WTC11 (cell line): Measurements from ENCODE around the gene JOSD1. TPM values are rescaled to one million over a fixed set of nuclear protein-coding genes. Genes with fewer than 3 reads are reported as not detected.
"Not testable (repeated sequence)": the region's sequence is repeated elsewhere in the genome, so short reads cannot be mapped to it uniquely, and the experiment has no call there.

Experiments used
- ATAC-seq: fragments of 200-7000 bp; cut with Tn5 transposase; 2 replicates; pipeline ENCODE4 v1.10.0; 2021; ENCODE audit warnings: mild to moderate bottlenecking, moderate library complexity
- CTCF ChIA-PET: fragments of 300-600 bp; sonication (Branson Sonifier 250); formaldehyde crosslinking; loops from one replicate; lab custom pipeline; 2021; ENCODE audit warnings: antibody characterized with exemption; lab: Charles Lee
- POLR2A ChIA-PET: fragments of 350-600 bp; sonication (Branson Sonifier 250); formaldehyde crosslinking; loops from one replicate; lab custom pipeline; 2021; ENCODE audit warnings: antibody characterized with exemption; lab: Charles Lee
- DNase-seq: peaks from one replicate; pipeline ENCODE4 v3.0.0; 2021; ENCODE audit warnings: low spot score
- H3K27ac Mint-ChIP-seq: 2 replicates; pipeline ENCODE4 v1.8.0; 2021; ENCODE audit warnings: mixed read lengths
- H3K27me3 Mint-ChIP-seq: 2 replicates; pipeline ENCODE4 v1.8.0; 2021; ENCODE audit warnings: low read depth, mild to moderate bottlenecking, moderate library complexity, mixed read lengths
- H3K36me3 Mint-ChIP-seq: 2 replicates; pipeline ENCODE4 v1.8.0; 2021; ENCODE audit warnings: mixed read lengths
- H3K4me1 Mint-ChIP-seq: 2 replicates; pipeline ENCODE4 v1.8.0; 2022; ENCODE audit warnings: mixed read lengths
- H3K4me3 Mint-ChIP-seq: 2 replicates; pipeline ENCODE4 v1.8.0; 2021; ENCODE audit warnings: mild to moderate bottlenecking, moderate library complexity, mixed read lengths
- H3K9me3 Mint-ChIP-seq: 2 replicates; pipeline ENCODE4 v1.8.0; 2021; ENCODE audit warnings: mixed read lengths
- CREB1 ChIP-seq: sonication (generic); formaldehyde crosslinking; IDR thresholded peaks from 2 replicates; pipeline ENCODE4 v1.8.0; 2023; ENCODE audit warnings: mild to moderate bottlenecking, missing genetic modification reagents
- ELF4 ChIP-seq: sonication (generic); formaldehyde crosslinking; IDR thresholded peaks from 2 replicates; pipeline ENCODE4 v1.8.1; 2022; ENCODE audit warnings: low read depth, mild to moderate bottlenecking, moderate library complexity, missing genetic modification reagents
- EMX1 ChIP-seq: fragments of 250-450 bp; sonication (Bioruptor Pico); IDR thresholded peaks from 2 replicates; pipeline ENCODE4 v1.8.0; 2021; ENCODE audit warnings: mild to moderate bottlenecking
- ESRRA ChIP-seq: sonication (generic); formaldehyde crosslinking; IDR thresholded peaks from 2 replicates; pipeline ENCODE4 v1.8.1; 2022; ENCODE audit warnings: mild to moderate bottlenecking, missing genetic modification reagents, borderline replicate concordance
- ETV6 ChIP-seq: sonication (generic); formaldehyde crosslinking; IDR thresholded peaks from 2 replicates; pipeline ENCODE4 v1.8.1; 2022; ENCODE audit warnings: mild to moderate bottlenecking, missing genetic modification reagents
- GTF2I ChIP-seq: fragments of 250-450 bp; sonication (Bioruptor Pico); conservative IDR thresholded peaks from 2 replicates; pipeline ENCODE4 v1.4.0; 2021; ENCODE audit warnings: mild to moderate bottlenecking
- JAZF1 ChIP-seq: fragments of 250-450 bp; sonication (Bioruptor Pico); IDR thresholded peaks from 2 replicates; pipeline ENCODE4 v1.9.0; 2021; ENCODE audit warnings: moderate library complexity, mild to moderate bottlenecking, inconsistent platforms
- KAT7 ChIP-seq: sonication (generic); formaldehyde crosslinking; IDR thresholded peaks from 2 replicates; pipeline ENCODE4 v1.8.1; 2023; ENCODE audit warnings: missing genetic modification reagents, mild to moderate bottlenecking, borderline replicate concordance
- NR2C2 ChIP-seq: sonication (generic); formaldehyde crosslinking; IDR thresholded peaks from 2 replicates; pipeline ENCODE4 v1.8.0; 2022; ENCODE audit warnings: mild to moderate bottlenecking, missing genetic modification reagents
- ZNF317 ChIP-seq: sonication (generic); formaldehyde crosslinking; IDR thresholded peaks from 2 replicates; pipeline ENCODE4 v1.8.1; 2023; ENCODE audit warnings: low read depth, mild to moderate bottlenecking, moderate library complexity, missing genetic modification reagents, borderline replicate concordance
- total RNA-seq: library from RNA; stranded (reverse); gene quantifications from 3 replicates; pipeline ENCODE4 v1.2.3, GENCODE V29; 2021
- TF ChIP-seq, protein P1 (sequence below): sonication (generic); formaldehyde crosslinking; IDR thresholded peaks from 2 replicates; pipeline ENCODE4 v1.8.0; 2022; ENCODE audit warnings: mild to moderate bottlenecking, missing genetic modification reagents
- TF ChIP-seq, protein P2 (sequence below): sonication (generic); formaldehyde crosslinking; IDR thresholded peaks from 2 replicates; pipeline ENCODE4 v1.8.0; 2023; ENCODE audit warnings: mild to moderate bottlenecking, missing genetic modification reagents
- TF ChIP-seq, protein P3 (sequence below): sonication (generic); formaldehyde crosslinking; IDR thresholded peaks from 2 replicates; pipeline ENCODE4 v1.8.0; 2023; ENCODE audit warnings: missing genetic modification reagents, mild to moderate bottlenecking, borderline replicate concordance
- TF ChIP-seq, protein P4 (sequence below): sonication (generic); formaldehyde crosslinking; IDR thresholded peaks from 2 replicates; pipeline ENCODE4 v1.8.1; 2022; ENCODE audit warnings: low read depth, mild to moderate bottlenecking, moderate library complexity, missing genetic modification reagents, borderline replicate concordance
- TF ChIP-seq, protein P5 (sequence below): fragments of 250-450 bp; sonication (Bioruptor Pico); IDR thresholded peaks from 2 replicates; pipeline ENCODE4 v1.9.0; 2021; ENCODE audit warnings: mild to moderate bottlenecking

Gene JOSD1
- total RNA-seq, 1 experiment from 2014 or later = 24.5 TPM

DNA sequence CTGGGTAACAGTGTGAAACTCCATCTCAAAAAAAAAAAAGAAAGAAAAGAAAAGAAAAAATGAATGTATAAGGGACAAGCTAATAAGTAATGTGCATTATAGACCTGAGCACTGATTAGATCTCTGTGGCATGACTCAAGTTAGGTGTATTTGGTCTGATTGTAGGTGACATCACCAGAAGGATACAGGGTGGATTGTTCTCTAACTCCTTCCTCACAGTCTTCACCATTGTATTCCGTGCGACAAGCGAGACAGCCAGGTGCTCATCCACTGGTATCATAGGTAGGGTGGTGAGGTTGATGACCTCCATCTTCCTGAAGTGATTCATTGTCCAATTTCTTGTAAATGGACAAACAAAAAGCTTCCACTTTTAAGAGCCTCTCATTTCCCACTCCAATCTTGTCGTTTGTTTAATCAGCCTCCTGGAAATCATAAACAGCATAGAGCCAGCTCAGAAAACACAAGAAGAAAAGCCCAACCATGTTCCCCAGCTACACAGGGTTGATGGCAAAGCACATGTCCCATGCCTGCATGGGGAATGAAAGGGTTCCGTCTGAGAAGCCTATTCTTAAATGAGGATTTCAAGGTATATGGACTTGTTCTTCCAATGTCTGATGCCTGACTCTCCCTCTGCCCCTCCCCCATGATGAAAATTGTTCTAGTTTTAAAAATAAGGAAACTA is 50.8 kb downstream of the JOSD1 start (continued):
- TF ChIP-seq, protein P1, sequence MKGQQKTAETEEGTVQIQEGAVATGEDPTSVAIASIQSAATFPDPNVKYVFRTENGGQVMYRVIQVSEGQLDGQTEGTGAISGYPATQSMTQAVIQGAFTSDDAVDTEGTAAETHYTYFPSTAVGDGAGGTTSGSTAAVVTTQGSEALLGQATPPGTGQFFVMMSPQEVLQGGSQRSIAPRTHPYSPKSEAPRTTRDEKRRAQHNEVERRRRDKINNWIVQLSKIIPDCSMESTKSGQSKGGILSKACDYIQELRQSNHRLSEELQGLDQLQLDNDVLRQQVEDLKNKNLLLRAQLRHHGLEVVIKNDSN (CRISPR knock-in tag) = no peak
- TF ChIP-seq, protein P2, sequence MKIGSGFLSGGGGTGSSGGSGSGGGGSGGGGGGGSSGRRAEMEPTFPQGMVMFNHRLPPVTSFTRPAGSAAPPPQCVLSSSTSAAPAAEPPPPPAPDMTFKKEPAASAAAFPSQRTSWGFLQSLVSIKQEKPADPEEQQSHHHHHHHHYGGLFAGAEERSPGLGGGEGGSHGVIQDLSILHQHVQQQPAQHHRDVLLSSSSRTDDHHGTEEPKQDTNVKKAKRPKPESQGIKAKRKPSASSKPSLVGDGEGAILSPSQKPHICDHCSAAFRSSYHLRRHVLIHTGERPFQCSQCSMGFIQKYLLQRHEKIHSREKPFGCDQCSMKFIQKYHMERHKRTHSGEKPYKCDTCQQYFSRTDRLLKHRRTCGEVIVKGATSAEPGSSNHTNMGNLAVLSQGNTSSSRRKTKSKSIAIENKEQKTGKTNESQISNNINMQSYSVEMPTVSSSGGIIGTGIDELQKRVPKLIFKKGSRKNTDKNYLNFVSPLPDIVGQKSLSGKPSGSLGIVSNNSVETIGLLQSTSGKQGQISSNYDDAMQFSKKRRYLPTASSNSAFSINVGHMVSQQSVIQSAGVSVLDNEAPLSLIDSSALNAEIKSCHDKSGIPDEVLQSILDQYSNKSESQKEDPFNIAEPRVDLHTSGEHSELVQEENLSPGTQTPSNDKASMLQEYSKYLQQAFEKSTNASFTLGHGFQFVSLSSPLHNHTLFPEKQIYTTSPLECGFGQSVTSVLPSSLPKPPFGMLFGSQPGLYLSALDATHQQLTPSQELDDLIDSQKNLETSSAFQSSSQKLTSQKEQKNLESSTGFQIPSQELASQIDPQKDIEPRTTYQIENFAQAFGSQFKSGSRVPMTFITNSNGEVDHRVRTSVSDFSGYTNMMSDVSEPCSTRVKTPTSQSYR (CRISPR knock-in tag) = no peak
- no peak for TF ChIP-seq ETV6 (CRISPR knock-in tag)
- TF ChIP-seq, protein P3, sequence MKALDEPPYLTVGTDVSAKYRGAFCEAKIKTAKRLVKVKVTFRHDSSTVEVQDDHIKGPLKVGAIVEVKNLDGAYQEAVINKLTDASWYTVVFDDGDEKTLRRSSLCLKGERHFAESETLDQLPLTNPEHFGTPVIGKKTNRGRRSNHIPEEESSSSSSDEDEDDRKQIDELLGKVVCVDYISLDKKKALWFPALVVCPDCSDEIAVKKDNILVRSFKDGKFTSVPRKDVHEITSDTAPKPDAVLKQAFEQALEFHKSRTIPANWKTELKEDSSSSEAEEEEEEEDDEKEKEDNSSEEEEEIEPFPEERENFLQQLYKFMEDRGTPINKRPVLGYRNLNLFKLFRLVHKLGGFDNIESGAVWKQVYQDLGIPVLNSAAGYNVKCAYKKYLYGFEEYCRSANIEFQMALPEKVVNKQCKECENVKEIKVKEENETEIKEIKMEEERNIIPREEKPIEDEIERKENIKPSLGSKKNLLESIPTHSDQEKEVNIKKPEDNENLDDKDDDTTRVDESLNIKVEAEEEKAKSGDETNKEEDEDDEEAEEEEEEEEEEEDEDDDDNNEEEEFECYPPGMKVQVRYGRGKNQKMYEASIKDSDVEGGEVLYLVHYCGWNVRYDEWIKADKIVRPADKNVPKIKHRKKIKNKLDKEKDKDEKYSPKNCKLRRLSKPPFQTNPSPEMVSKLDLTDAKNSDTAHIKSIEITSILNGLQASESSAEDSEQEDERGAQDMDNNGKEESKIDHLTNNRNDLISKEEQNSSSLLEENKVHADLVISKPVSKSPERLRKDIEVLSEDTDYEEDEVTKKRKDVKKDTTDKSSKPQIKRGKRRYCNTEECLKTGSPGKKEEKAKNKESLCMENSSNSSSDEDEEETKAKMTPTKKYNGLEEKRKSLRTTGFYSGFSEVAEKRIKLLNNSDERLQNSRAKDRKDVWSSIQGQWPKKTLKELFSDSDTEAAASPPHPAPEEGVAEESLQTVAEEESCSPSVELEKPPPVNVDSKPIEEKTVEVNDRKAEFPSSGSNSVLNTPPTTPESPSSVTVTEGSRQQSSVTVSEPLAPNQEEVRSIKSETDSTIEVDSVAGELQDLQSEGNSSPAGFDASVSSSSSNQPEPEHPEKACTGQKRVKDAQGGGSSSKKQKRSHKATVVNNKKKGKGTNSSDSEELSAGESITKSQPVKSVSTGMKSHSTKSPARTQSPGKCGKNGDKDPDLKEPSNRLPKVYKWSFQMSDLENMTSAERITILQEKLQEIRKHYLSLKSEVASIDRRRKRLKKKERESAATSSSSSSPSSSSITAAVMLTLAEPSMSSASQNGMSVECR (CRISPR knock-in tag) = no peak
- no peak for TF ChIP-seq ESRRA
- TF ChIP-seq JAZF1 = no peak

DNA sequence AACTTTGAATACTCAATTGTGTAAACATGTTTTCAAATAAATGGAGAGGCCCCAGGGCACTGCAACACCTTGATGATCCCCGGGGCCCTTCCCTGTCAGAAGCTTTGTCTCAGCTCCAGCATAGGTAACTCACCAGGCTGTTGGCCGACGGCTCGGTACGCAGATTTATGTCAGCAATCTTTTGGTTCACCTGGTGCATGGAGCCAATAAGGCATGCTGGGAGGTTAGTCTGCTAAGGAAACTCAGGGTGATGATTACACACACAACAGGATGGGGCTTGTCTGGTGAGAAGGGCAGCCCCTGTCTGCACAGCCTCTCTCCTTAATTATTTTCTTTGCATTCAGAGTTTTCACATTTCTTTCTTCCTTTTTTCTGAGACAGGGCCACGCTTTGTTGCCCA is 55.3 kb downstream of the JOSD1 start:
- Mint-ChIP-seq H3K4me3 (no peak overlapping the region), H3K36me3 (peaks cover 23% of the 10 kb centered on the region), H3K27me3 (no peaks in the 10 kb centered on the region), H3K27ac (no peak overlapping the region), H3K9me3 (no peaks in the 10 kb centered on the region), H3K4me1 (no peaks in the 10 kb centered on the region)
- ATAC-seq = no peak
- TF ChIP-seq GTF2I (CRISPR knock-in tag) (no peak), ELF4 (CRISPR knock-in tag) (no peak), KAT7 (no peak), EMX1 (no peak), NR2C2 (no peak), ZNF317 (no peak), CREB1 (CRISPR knock-in tag) (no peak)
- TF ChIP-seq, protein P4, sequence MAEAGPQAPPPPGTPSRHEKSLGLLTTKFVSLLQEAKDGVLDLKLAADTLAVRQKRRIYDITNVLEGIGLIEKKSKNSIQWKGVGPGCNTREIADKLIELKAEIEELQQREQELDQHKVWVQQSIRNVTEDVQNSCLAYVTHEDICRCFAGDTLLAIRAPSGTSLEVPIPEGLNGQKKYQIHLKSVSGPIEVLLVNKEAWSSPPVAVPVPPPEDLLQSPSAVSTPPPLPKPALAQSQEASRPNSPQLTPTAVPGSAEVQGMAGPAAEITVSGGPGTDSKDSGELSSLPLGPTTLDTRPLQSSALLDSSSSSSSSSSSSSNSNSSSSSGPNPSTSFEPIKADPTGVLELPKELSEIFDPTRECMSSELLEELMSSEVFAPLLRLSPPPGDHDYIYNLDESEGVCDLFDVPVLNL (CRISPR knock-in tag) = no peak
- TF ChIP-seq, protein P5, sequence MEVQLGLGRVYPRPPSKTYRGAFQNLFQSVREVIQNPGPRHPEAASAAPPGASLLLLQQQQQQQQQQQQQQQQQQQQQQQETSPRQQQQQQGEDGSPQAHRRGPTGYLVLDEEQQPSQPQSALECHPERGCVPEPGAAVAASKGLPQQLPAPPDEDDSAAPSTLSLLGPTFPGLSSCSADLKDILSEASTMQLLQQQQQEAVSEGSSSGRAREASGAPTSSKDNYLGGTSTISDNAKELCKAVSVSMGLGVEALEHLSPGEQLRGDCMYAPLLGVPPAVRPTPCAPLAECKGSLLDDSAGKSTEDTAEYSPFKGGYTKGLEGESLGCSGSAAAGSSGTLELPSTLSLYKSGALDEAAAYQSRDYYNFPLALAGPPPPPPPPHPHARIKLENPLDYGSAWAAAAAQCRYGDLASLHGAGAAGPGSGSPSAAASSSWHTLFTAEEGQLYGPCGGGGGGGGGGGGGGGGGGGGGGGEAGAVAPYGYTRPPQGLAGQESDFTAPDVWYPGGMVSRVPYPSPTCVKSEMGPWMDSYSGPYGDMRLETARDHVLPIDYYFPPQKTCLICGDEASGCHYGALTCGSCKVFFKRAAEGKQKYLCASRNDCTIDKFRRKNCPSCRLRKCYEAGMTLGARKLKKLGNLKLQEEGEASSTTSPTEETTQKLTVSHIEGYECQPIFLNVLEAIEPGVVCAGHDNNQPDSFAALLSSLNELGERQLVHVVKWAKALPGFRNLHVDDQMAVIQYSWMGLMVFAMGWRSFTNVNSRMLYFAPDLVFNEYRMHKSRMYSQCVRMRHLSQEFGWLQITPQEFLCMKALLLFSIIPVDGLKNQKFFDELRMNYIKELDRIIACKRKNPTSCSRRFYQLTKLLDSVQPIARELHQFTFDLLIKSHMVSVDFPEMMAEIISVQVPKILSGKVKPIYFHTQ (CRISPR knock-in tag) = no peak
- no peak for DNase-seq
- POLR2A ChIA-PET = no interaction called here
- CTCF ChIA-PET = no interaction called here

DNA sequence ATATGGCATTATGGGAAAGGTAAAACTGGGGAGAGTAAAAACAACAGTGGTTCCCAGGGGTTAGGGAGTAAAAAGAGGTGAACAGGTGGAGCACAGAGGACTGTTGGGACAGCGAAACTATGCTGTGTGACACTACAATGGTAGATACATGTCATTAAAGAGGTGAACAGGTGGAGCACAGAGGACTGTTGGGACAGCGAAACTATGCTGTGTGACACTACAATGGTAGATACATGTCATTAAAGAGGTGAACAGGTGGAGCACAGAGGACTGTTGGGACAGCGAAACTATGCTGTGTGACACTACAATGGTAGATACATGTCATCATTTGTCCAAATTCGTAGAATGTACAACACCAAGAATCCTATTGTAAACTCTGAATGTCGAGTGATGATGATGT is 56.5 kb downstream of the JOSD1 start:
- H3K4me1 Mint-ChIP-seq, H3K27ac Mint-ChIP-seq, H3K9me3 Mint-ChIP-seq, H3K27me3 Mint-ChIP-seq, ATAC-seq, H3K4me3 Mint-ChIP-seq, DNase-seq, POLR2A ChIA-PET, CTCF ChIA-PET: not testable (repeated sequence)
- H3K36me3 Mint-ChIP-seq = peaks cover 21% of the 10 kb centered on the region
